Panc1 (cell line): Measurements from ENCODE around the gene KRT76. TPM values are rescaled to one million over a fixed set of nuclear protein-coding genes. Genes with fewer than 3 reads are reported as not detected.

Source experiments
- ATAC-seq: fragments of 200-7000 bp; cut with Tn5 transposase; 2 replicates; pipeline ENCODE4 v1.9.1; 2020; ENCODE audit warnings: mild to moderate bottlenecking, moderate library complexity
- BruUV-seq: library from RNA; stranded (reverse); fragments of 400-500 nt; replicated peaks from 2 replicates; lab custom pipeline; 2021; lab: Mats Ljungman, UMichigan
- CTCF ChIA-PET: fragments of 300-600 bp; sonication (Branson Sonifier 250); formaldehyde crosslinking; loops from one replicate; lab custom pipeline; 2022; ENCODE audit warnings: antibody characterized with exemption; lab: Charles Lee
- POLR2A ChIA-PET: fragments of 300-600 bp; sonication (Branson Sonifier 250); formaldehyde crosslinking; loops from one replicate; lab custom pipeline; 2022; ENCODE audit warnings: antibody characterized with exemption; lab: Charles Lee
- DNase-seq: peaks from one replicate; pipeline ENCODE4 v3.0.0-alpha.2; 2010; ENCODE audit warnings: low read depth, low spot score
- H3K27ac ChIP-seq: 2 replicates; pipeline ENCODE4 v1.5.1; 2011; ENCODE audit warnings: mild to moderate bottlenecking, low read length, inconsistent platforms
- H3K27me3 ChIP-seq: fragments of 200-500 bp; sonication (Bioruptor generic); 2 replicates; pipeline ENCODE4 v1.6.0; 2014; ENCODE audit warnings: low read length, inconsistent platforms; ENCODE audit not compliant: control insufficient read depth, insufficient read depth
- H3K36me3 ChIP-seq: fragments of 200-500 bp; sonication (Bioruptor generic); 2 replicates; pipeline ENCODE4 v1.5.1; 2014; ENCODE audit warnings: inconsistent platforms, mild to moderate bottlenecking, low read length, moderate library complexity; ENCODE audit not compliant: control insufficient read depth, insufficient read depth
- H3K4me1 ChIP-seq: 2 replicates; pipeline ENCODE4 v1.5.1; 2011; ENCODE audit warnings: inconsistent platforms, mild to moderate bottlenecking, low read length, moderate library complexity; ENCODE audit not compliant: control insufficient read depth, insufficient read depth
- H3K4me3 ChIP-seq, 2 experiments: 2 replicates each; pipeline ENCODE4 v1.5.1; 2011 to 2012; ENCODE audit warnings: low read depth in 2 of 2, low read length in 2 of 2, mild to moderate bottlenecking in 2 of 2, inconsistent platforms in 1 of 2, moderate library complexity in 1 of 2
- H3K9me3 ChIP-seq: fragments of 200-500 bp; sonication (Bioruptor generic); 2 replicates; pipeline ENCODE4 v1.5.1; 2014; ENCODE audit warnings: low read depth, mild to moderate bottlenecking, inconsistent platforms, low read length, moderate library complexity; ENCODE audit not compliant: control insufficient read depth, insufficient read depth
- CTCF ChIP-seq: fragments of 450-650 bp; IDR thresholded peaks from 2 replicates; pipeline ENCODE4 v1.5.1; 2017; ENCODE audit warnings: mild to moderate bottlenecking
- POLR2AphosphoS5 ChIP-seq: IDR thresholded peaks from 2 replicates; pipeline ENCODE4 v1.6.1; 2012; ENCODE audit warnings: mild to moderate bottlenecking, low read depth, low read length, moderate library complexity
- REST ChIP-seq, 2 experiments: IDR thresholded peaks; 2 replicates each; pipeline ENCODE4 v1.6.1; 2011 to 2012; ENCODE audit warnings: low read depth in 2 of 2, control low read depth in 1 of 2, low read length in 1 of 2, mild to moderate bottlenecking in 1 of 2, moderate library complexity in 1 of 2; ENCODE audit not compliant: insufficient read depth in 1 of 2
- SIN3A ChIP-seq: IDR thresholded peaks from 2 replicates; pipeline ENCODE4 v1.6.1; 2012; ENCODE audit warnings: low read depth, mild to moderate bottlenecking, low read length, moderate library complexity, borderline replicate concordance; ENCODE audit not compliant: insufficient read depth
- TCF7L2 ChIP-seq: IDR thresholded peaks from 2 replicates; pipeline ENCODE4 v1.6.1; 2011; ENCODE audit warnings: mild to moderate bottlenecking, low read depth, low read length, inconsistent platforms
- in situ Hi-C: cut with HindIII; loops from 2 replicates; pipeline ENCODE4 v1.10.0; 2016; ENCODE audit warnings: low sequenced_read_pairs, low pct_unique_long_range_greater_than_20kb
- intact Hi-C: fragments of 100-400 bp; cut with micrococcal nuclease; formaldehyde crosslinking; loops from one replicate; pipeline ENCODE4 v1.10.0; 2022; ENCODE audit not compliant: unreplicated experiment
- total RNA-seq: library from RNA; stranded (reverse); gene quantifications from one replicate; pipeline ENCODE4 v1.2.1, GENCODE V29; 2021; ENCODE audit not compliant: unreplicated experiment

KRT76 gene
- total RNA-seq, 1 experiment from 2014 or later, result not detected

- in situ Hi-C loops (no loop called here), intact Hi-C loops (no loop called here)
- BruUV-seq, result no TSS peak
- H3K4me1 ChIP-seq, result peaks cover 5% of the 10 kb centered on the region; the same call in 1 of the 2 replicates
- H3K9me3 ChIP-seq, result no peaks in the 10 kb centered on the region
- CTCF ChIA-PET, result no interaction called here
- H3K36me3 ChIP-seq, result no peaks in the 10 kb centered on the region
- ATAC-seq, result no peak
- POLR2A ChIA-PET, result no interaction called here
- DNase-seq, result no peak
- H3K27me3 ChIP-seq, result peaks cover 2% of the 10 kb centered on the region; the same call in 1 of the 2 replicates
- no peak overlapping the region for H3K27ac ChIP-seq
- no peak overlapping the region for H3K4me3 ChIP-seq
- TF ChIP-seq REST (IDR thresholded peaks at IDR 0.05; ENCODE audit: insufficient read depth in 1 of 2, low read depth in 2 of 2, low read length in 1 of 2) (no peak), SIN3A (no peak), CTCF (no peak), TCF7L2 (no peak), POLR2AphosphoS5 (no peak)
Measured at GRCh38 chr12:52815676-52816588, 38.8 kb upstream of the KRT76 start.

GRCh38 chr12:52815161-52815560 is 38.0 kb upstream of the KRT76 start:
- BruUV-seq, result no TSS peak
- no peaks in the 10 kb centered on the region for H3K9me3 ChIP-seq
- ATAC-seq (no peak), DNase-seq (no peak)
- H3K36me3 ChIP-seq, result no peaks in the 10 kb centered on the region
- H3K4me1 ChIP-seq, result peaks cover 5% of the 10 kb centered on the region; the same call in 1 of the 2 replicates
- intact Hi-C loops (no loop called here), in situ Hi-C loops (no loop called here)
- POLR2A ChIA-PET, result interaction anchor here (0.5 kb wide), 1 partner anchor 141 kb away, joined by 3 read pairs; no protein-coding TSS in a partner anchor
- H3K4me3 ChIP-seq, result no peak overlapping the region
- TF ChIP-seq SIN3A (no peak), POLR2AphosphoS5 (no peak), CTCF (no peak), REST (IDR thresholded peaks at IDR 0.05; ENCODE audit: insufficient read depth in 1 of 2, low read depth in 2 of 2, low read length in 1 of 2) (no peak), TCF7L2 (no peak)
- peaks cover 2% of the 10 kb centered on the region; the same call in 1 of the 2 replicates for H3K27me3 ChIP-seq
- no peak overlapping the region for H3K27ac ChIP-seq
- CTCF ChIA-PET, result no interaction called here
